Neutrophil (primary cell): ENCODE data around the gene LGALS7B.

ENCODE experiments used
- H3K27ac ChIP-seq: fragments of 200-600 bp; sonication (generic); 2 replicates; pipeline ENCODE4 v1.5.1; 2016; ENCODE audit warnings: mild to moderate bottlenecking, moderate library complexity
- H3K27me3 ChIP-seq: fragments of 200-600 bp; sonication (generic); 2 replicates; pipeline ENCODE4 v1.6.0; 2016; ENCODE audit warnings: mild to moderate bottlenecking
- H3K36me3 ChIP-seq: fragments of 200-600 bp; sonication (generic); 2 replicates; pipeline ENCODE4 v1.5.1; 2017
- H3K4me1 ChIP-seq, 2 experiments: fragments of 200-600 bp in 1 of 2; sonication (generic) in 1 of 2; 1 replicate in 1 of 2; 2 replicates in 1 of 2; pipeline versions ENCODE4 v1.5.1 to v1.6.1; 2013 to 2016; ENCODE audit warnings: low read depth in 1 of 2, low read length in 1 of 2, mild to moderate bottlenecking in 1 of 2, moderate library complexity in 1 of 2; ENCODE audit not compliant: control insufficient read depth in 1 of 2, insufficient read depth in 1 of 2
- H3K4me3 ChIP-seq, 2 experiments: fragments of 200-600 bp in 1 of 2; sonication (generic) in 1 of 2; 1 replicate in 1 of 2; 2 replicates in 1 of 2; pipeline ENCODE4 v1.5.1; 2013 to 2016; ENCODE audit warnings: low read depth in 1 of 2, low read length in 1 of 2, mild to moderate bottlenecking in 1 of 2, moderate library complexity in 1 of 2
- H3K9me3 ChIP-seq: fragments of 200-600 bp; sonication (generic); 2 replicates; pipeline ENCODE4 v1.5.1; 2016
- CTCF ChIP-seq: fragments of 200-600 bp; sonication (generic); IDR thresholded peaks from 2 replicates; pipeline ENCODE4 v1.5.1; 2016; ENCODE audit warnings: antibody characterized with exemption

The LGALS7B gene

GRCh38 chr19:38840583-38840968 lies 51.6 kb downstream of the LGALS7B start:
- Histone ChIP-seq H3K4me3 (no peak overlapping the region), H3K4me1 (no peaks in the 10 kb centered on the region), H3K27me3 (no peaks in the 10 kb centered on the region), H3K36me3 (peaks cover 100% of the 10 kb centered on the region), H3K27ac (no peak overlapping the region), H3K9me3 (no peaks in the 10 kb centered on the region)
- TF ChIP-seq CTCF = no peak
